Measurements from ENCODE around the gene ANKMY1. TPM values are rescaled to one million over a fixed set of nuclear protein-coding genes. Genes with fewer than 3 reads are reported as not detected.

ANKMY1 gene
- total and polyA plus RNA-seq, 2 donors (not counting 1 experiment from before 2014, with no cell fraction given): 51.7 to 72.1 TPM

- no peak overlapping the region for H2AFZ ChIP-seq (ENCODE audit: insufficient read depth, low read depth, low read length, poor library complexity, severe bottlenecking)
- Mint-ChIP-seq H3K27me3 (no peaks in the 10 kb centered on the region), H3K27ac (no peak overlapping the region), H3K4me1 (peaks cover 12% of the 10 kb centered on the region), H3K9me3 (ENCODE audit: insufficient read depth) (no peaks in the 10 kb centered on the region), H3K4me3 (no peak overlapping the region)
- 100% methylated on average over 4 of the region's 4 CpGs for WGBS (ENCODE audit: insufficient coverage)
- H3K36me3 ChIP-seq (replicated peaks in 1 of 2; ENCODE audit: control extremely low read depth in 1 of 2, control insufficient read depth in 1 of 2, extremely low read depth in 1 of 2, insufficient read depth in 2 of 2, low read length in 1 of 2): peaks cover 0 to 3% of the 10 kb centered on the region in 2 experiments
- H3K4me3 ChIP-seq (ENCODE audit: control extremely low read depth in 1 of 5, extremely low read depth in 1 of 5, insufficient read depth in 1 of 5, low read depth in 2 of 5, low read length in 4 of 5): no peak overlapping the region
- CTCF ChIA-PET: no interaction called here
- intact Hi-C loops (cut with micrococcal nuclease): no loop called here
- DNase-seq (no peak), ATAC-seq (ENCODE audit: low read depth) (no peak)
- H3K4me1 ChIP-seq (ENCODE audit: control insufficient read depth in 2 of 2, insufficient read depth in 2 of 2, low read length in 2 of 2): peaks cover 12 to 14% of the 10 kb centered on the region in 2 donors
- POLR2A ChIA-PET: no interaction called here
- no peak overlapping the region for H3K9ac ChIP-seq (ENCODE audit: low read length)
- TF ChIP-seq, protein P1, sequence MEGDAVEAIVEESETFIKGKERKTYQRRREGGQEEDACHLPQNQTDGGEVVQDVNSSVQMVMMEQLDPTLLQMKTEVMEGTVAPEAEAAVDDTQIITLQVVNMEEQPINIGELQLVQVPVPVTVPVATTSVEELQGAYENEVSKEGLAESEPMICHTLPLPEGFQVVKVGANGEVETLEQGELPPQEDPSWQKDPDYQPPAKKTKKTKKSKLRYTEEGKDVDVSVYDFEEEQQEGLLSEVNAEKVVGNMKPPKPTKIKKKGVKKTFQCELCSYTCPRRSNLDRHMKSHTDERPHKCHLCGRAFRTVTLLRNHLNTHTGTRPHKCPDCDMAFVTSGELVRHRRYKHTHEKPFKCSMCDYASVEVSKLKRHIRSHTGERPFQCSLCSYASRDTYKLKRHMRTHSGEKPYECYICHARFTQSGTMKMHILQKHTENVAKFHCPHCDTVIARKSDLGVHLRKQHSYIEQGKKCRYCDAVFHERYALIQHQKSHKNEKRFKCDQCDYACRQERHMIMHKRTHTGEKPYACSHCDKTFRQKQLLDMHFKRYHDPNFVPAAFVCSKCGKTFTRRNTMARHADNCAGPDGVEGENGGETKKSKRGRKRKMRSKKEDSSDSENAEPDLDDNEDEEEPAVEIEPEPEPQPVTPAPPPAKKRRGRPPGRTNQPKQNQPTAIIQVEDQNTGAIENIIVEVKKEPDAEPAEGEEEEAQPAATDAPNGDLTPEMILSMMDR (IDR thresholded peaks at IDR 0.05): no peak
- TF ChIP-seq EZH2 (IDR thresholded peaks at IDR 0.05; ENCODE audit: borderline replicate concordance, insufficient read depth, low read depth, low read length, poor library complexity, severe bottlenecking): no peak
- no peak overlapping the region for H3K4me2 ChIP-seq (replicated peaks; ENCODE audit: low read depth, low read length, poor library complexity, severe bottlenecking)
- peaks cover 7% of the 10 kb centered on the region for H4K20me1 ChIP-seq (ENCODE audit: control insufficient read depth, insufficient read depth, low read length, poor library complexity, severe bottlenecking)
- H3K27me3 ChIP-seq (replicated peaks in 1 of 4; ENCODE audit: control extremely low read depth in 1 of 4, control insufficient read depth in 3 of 4, insufficient read depth in 4 of 4, low read length in 3 of 4): no peaks in the 10 kb centered on the region
- H3K9me3 ChIP-seq (ENCODE audit: control extremely low read depth in 1 of 3, control insufficient read depth in 2 of 3, insufficient read depth in 1 of 3, low read length in 2 of 3): peaks cover 0 to 20% (median 0%) of the 10 kb centered on the region in 3 donors
- H3K79me2 ChIP-seq (ENCODE audit: control insufficient read depth, insufficient read depth, low read length): no peaks in the 10 kb centered on the region
- H3K27ac ChIP-seq (ENCODE audit: low read length in 2 of 2): no peak overlapping the region
Measured at GRCh38 chr2:240517342-240517741, 40.4 kb downstream of the ANKMY1 start.

- peaks cover 7% of the 10 kb centered on the region for H4K20me1 ChIP-seq (ENCODE audit: control insufficient read depth, insufficient read depth, low read length, poor library complexity, severe bottlenecking)
- intact Hi-C loops (cut with micrococcal nuclease): loop anchor here (1.0 kb wide), 2 partner anchors 47 to 72 kb away; partner anchors contain the start of gene CAPN10
- Mint-ChIP-seq H3K9me3 (ENCODE audit: insufficient read depth) (no peaks in the 10 kb centered on the region), H3K4me1 (peaks cover 10% of the 10 kb centered on the region), H3K27me3 (no peaks in the 10 kb centered on the region), H3K27ac (peak overlapping the region; percentile 15), H3K4me3 (no peak overlapping the region)
- H3K4me1 ChIP-seq (ENCODE audit: control insufficient read depth in 2 of 2, insufficient read depth in 2 of 2, low read length in 2 of 2): peaks cover 12 to 14% of the 10 kb centered on the region in 2 donors
- H3K79me2 ChIP-seq (ENCODE audit: control insufficient read depth, insufficient read depth, low read length): no peaks in the 10 kb centered on the region
- ChIA-PET CTCF (interaction anchor here (0.7 to 2.5 kb wide), 22 partner anchors 10 to 469 kb away, joined by 3 to 25 read pairs (median 6); partner anchors contain the start of genes CAPN10 and RNPEPL1), POLR2A (interaction anchor here (0.7 to 1.2 kb wide), 2 partner anchors 46 to 51 kb away, joined by 4 to 7 read pairs; partner anchors contain the start of gene DUSP28)
- no peak overlapping the region for H3K4me3 ChIP-seq (ENCODE audit: control extremely low read depth in 1 of 5, extremely low read depth in 1 of 5, insufficient read depth in 1 of 5, low read depth in 2 of 5, low read length in 4 of 5)
- H3K9me3 ChIP-seq (ENCODE audit: control extremely low read depth in 1 of 3, control insufficient read depth in 2 of 3, insufficient read depth in 1 of 3, low read length in 2 of 3): peaks cover 0 to 3% (median 0%) of the 10 kb centered on the region in 3 donors
- DNase-seq (no peak), ATAC-seq (ENCODE audit: low read depth) (no peak)
- no peaks in the 10 kb centered on the region for H3K27me3 ChIP-seq (replicated peaks in 1 of 4; ENCODE audit: control extremely low read depth in 1 of 4, control insufficient read depth in 3 of 4, insufficient read depth in 4 of 4, low read length in 3 of 4)
- no peak overlapping the region for H2AFZ ChIP-seq (ENCODE audit: insufficient read depth, low read depth, low read length, poor library complexity, severe bottlenecking)
- H3K27ac ChIP-seq (ENCODE audit: low read length in 2 of 2): peak overlapping the region; percentile 55 to 59
- no peak overlapping the region for H3K9ac ChIP-seq (ENCODE audit: low read length)
- no peak overlapping the region for H3K4me2 ChIP-seq (replicated peaks; ENCODE audit: low read depth, low read length, poor library complexity, severe bottlenecking)
- peaks cover 1 to 6% of the 10 kb centered on the region in 2 experiments for H3K36me3 ChIP-seq (replicated peaks in 1 of 2; ENCODE audit: control extremely low read depth in 1 of 2, control insufficient read depth in 1 of 2, extremely low read depth in 1 of 2, insufficient read depth in 2 of 2, low read length in 1 of 2)
- WGBS (ENCODE audit: insufficient coverage): 58% methylated on average over 2 of the region's 2 CpGs
- TF ChIP-seq, protein P1 (IDR thresholded peaks at IDR 0.05): no peak
Measured at GRCh38 chr2:240514631-240515030, 43.2 kb downstream of the ANKMY1 start.
